Stimulated activated CD8-positive, alpha-beta memory T cell treated with anti-CD3 and anti-CD28 coated beads, Interleukin-15, amount 100 ng/mL, for 1 hour (primary cell): ENCODE measurements around the gene EXOSC3.
A peak's percentile ranks its signal among the peaks of the same experiment; 100 is the strongest.
"Not testable (repeated sequence)": the region's sequence is repeated elsewhere in the genome, so short reads cannot be mapped to it uniquely, and the experiment has no call there.

Experiments
- DNase-seq: peaks from one replicate; pipeline ENCODE4 v3.0.0-alpha.2; 2020; ENCODE audit warnings: low read depth

The EXOSC3 gene

DNA sequence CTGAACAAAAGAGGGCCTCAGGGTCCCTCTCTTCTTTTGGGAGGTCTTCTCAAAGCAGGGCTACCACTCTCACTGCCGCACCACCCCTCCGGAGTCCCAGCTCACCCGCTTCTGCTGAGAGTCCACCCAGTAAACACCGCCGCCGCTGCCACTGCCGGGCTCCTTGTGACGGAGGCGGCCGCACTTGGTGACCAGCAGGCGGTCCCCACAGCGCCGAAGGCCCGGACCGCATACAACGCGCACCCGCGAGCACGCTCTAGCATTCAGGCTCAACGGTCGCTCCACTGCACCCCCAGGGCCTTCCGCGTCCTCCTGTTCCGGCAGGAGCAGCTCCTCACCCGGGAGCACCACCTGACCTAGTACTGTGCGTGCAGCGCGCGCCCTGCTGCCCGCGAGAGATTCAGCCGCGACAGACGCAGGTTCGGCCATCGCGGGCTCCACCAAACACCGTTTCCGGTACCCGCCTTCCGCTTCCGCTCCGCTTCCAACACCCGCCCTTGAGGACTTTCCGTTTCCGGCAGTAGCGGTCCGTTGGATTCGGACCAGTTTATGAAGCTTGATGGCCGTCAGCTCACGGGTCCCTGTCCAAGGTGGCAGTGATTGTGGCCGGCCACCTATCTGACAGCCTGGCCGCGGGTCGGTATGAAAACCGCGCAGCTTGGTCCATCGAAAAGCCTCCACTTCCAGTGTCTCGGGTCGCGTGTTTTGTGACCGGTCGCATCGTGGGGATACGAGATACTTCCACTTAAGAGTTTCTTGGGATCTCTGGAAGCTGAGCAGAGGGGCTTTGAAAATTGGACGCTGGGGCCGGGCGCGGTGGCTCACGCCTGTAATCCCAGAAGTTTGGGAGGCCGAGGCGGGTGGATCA, at the start of gene EXOSC3:
Gene EXOSC3 (minus strand): TSS at position 449 of the 868 bp plus-strand sequence. CDS start 20 bp downstream, at position 429.
- peak; percentile 74 for DNase-seq

DNA sequence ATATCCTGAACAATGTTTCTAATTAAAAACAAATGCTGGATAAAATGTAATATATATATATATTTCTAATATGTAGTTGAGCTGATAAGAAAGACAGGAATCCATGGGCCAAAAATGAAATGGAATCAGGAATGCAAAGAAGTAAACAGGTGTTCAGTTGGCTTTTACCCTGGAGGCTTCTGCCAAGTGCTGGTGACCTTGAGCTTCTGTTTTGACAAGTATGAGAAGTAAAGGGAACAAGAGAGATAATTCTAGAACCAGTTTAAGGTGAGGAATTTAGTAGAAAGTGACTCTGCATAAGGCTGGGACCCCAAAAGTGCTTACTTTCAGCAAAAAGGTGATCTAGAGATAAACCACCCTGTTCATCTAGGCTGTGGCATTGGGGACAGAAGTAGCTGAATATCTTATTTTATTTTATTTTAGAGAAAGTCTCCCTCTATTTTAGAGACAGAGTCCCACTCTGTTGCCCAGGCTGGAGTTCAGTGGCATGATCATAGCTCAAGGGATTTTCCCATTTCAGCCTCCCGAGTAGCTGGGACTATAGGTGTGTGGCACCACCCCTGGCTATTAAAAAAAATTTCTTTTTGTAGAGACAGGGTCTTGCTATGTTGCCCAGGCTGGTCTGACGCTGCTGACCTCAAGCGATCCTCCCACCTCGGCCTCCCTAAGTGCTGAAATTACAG, 42.8 kb upstream of the EXOSC3 start:
- no peak for DNase-seq

DNA sequence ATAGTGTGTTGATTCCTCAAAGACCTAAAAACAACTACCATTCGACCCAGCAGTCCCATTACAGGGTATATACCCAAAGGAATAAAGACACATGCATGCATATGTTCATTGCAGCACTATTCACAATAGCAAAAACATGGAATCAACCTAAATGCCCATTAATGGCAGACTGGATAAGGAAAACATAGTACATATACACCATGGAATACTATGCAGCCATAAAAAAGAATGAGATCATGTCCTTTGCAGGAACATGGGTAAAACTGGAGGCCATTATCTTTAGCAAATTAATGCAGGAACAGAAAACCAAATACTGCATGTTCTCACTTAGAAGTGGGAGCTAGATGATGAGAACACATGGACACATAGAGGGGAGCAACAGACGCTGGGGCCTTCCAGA, 40.3 kb upstream of the EXOSC3 start:
- DNase-seq = not testable (repeated sequence)

GRCh38 chr9:37820142-37820541, 35.3 kb upstream of the EXOSC3 start:
- no peak for DNase-seq

DNA sequence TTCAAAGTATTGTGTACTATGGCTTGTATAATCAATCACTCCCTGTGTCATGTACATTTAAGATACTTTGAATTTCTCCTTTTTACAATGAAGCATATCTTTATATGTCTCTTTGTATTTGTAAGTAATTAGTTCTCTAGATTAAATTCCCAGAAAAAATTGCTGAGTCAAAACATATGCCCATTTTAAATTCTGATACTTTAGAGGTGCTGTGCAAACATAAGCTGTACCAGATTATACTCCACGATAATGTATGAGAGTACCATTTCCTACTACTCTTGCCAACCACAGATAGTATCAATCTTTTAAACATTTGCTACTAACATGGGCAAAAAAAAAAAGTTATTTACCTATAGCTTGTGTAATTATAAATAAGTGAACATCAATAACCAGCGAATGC, 34.0 kb upstream of the EXOSC3 start:
- DNase-seq = no peak

GRCh38 chr9:37812773-37813379, 28.0 kb upstream of the EXOSC3 start:
- DNase-seq = no peak

DNA sequence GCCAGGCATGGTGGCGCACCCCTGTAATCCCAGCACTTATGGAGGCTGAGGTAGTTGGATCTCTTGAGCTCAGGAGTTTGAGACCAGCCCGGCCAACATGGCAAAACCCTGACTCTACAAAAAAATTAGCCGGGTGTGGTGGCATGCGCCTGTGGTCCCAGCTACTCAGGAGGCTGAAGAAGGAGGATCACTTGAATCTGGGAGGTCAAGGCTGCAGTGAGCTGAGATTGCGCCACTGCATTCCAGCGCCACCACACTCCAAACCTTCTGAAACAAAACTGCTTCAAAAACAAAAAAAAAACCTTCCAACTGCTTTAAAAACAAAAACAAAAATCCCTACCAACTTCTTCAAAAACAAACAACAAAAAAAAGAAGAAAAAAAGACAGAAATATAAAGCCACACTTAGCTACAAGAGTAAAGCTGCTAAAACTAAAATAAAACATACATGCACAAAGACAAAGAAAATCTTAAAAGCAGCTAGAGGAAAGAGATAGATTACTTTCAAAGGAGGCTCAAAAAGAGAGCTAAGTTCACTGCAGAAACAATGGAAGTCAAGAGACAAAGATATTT, 27.1 kb upstream of the EXOSC3 start:
- no peak for DNase-seq

DNA sequence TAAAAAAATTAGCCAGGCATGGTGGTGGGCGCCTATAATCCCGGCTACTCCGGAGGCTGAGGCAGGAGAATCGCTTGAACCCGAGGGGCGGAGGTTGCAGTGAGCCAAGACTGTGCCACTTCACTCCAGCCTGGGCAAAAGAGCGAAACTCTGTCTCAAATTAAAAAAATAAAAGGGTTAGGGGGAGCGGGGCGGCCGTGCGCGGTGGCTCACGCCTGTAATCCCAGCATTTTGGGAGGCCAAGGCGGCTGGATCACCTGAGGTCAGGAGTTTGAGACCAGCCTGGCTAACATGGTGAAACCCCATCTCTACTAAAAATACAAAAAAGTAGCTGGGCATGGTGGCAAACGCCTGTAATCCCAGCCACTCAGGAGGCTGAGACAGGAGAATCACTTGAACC, 24.8 kb upstream of the EXOSC3 start:
- DNase-seq = not testable (repeated sequence)

- DNase-seq = no peak
Measured at GRCh38 chr9:37806271-37806670, 21.4 kb upstream of the EXOSC3 start.

DNA sequence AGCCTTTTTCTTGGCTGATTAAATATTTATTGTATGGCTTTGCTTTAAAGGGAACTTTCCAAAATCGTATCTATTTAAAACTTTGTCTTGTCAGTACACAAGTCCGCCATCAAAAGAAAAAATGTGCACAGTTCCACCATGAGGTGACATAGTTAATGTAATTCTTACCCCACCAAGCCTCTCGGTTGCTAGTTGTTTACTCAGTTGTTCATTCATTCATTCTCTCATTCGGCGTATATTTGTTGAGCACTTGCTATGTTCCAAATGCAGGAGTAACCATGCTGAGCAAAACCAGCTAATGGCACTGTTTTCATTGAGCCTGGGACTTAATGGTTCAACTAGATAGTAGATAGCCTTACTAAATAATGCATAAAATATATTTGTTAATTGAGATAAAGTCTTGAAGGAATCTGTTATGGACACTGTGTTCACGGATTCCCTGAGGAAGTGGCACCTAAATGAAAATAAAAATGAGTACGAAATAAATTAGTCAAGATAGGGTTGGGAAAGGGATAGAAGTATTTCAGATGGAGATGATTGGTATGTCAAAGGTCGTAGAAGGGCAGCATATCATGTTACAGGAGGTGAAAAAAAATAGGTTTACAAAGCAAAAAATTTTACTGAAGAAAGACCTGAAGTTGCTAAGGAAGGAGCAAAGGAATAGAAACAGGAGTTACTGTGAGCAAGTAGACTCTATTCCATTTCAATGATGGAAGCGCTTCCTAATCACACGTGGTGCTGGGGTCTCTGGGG, 17.3 kb upstream of the EXOSC3 start:
- no peak for DNase-seq

- DNase-seq = no peak
Measured at GRCh38 chr9:37801287-37801850, 16.5 kb upstream of the EXOSC3 start.

DNA sequence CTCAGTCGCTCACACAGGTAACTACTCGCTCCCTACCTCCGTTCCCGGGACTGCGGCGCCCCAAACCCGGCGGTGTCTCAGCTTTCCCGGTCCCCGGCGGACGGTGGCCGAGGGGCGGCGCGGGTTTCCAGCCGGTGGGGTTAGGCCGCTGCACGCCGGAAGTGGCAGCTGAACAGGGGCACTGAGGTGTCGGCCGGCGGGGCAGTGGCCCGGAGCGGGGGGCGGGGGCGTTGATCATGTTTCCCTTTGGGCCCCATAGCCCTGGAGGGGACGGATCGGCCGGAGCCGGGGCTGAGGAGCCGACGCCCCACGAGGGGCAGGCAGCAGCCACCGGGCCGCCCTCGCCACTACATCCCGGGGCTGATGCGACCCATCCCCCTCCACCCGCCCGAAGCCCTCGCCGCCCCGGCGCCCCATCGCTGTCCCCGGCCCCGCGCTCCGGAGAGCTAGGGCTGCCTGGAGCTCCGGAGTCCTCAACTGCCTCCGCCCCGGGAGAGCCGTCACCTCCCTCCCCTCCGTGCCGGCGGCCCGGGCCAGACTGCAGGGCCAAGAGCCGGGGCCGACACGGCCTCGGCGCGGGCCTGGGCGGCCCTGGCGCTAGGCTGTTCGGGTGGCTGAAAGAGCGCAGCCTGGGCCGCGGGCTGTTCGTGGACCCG, 15.9 kb upstream of the EXOSC3 start, which contains the start of gene DCAF10:
Gene DCAF10 (plus strand): TSS at position 167 of the 656 bp plus-strand sequence. CDS start 70 bp downstream, at position 237.
- DNase-seq = peak; percentile 78

GRCh38 chr9:37798677-37799076, 13.8 kb upstream of the EXOSC3 start:
- no peak for DNase-seq

DNA sequence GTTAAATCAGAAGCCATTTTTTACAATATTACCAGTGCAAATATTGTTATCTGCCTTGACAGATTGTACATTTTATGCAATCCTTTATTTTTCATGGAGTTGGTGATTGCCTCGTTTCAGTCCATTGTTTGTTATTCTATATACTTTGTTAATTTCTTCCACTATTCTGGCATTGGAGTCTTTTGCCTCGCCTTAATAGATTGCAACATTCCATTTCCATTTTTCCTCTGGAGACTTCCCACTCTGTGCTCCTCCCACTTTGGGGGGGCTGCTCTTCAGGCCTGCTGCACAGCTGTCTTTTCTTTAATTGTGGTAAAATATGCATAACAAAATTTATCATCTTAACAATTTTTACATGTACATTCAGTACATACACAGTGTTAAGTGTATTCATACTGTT, 11.4 kb upstream of the EXOSC3 start:
- no peak for DNase-seq

DNA sequence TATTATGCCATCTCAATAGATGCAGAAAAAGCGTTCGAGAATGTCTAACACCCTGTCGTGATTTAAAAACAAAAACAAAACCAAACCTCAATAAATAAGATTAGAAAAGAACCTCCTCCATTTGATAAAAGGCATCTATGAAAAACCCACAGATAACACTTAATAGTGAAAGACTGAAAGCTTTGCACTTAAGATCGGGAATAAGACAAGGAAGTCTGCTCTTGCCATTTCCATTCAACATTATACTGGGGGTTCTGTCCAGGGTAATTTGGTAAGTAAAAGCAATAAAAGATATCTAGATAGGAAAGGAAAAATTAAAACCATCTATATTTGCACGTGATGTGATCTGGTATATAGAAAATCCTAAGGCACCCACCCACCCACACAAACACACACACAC, 7.3 kb upstream of the EXOSC3 start:
- no peak for DNase-seq

DNA sequence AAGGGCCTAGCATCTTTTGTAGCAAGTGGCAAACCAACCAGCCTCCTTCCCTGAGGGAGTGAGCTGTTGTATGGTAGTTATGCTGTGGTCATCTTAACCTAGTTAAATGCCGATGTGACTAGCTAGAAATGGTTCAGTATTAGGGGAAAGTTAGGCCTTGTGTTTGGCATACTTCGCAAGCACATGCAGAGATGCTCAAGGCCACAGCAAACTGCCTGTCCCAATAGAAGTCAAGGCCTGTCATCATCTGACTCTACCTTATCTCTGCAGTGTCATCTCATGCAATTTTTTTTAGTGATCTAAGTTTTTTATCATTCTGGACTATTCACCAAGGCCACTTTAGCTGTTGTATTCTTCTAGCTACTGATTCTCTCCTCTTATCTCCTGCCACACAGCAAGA, 5.2 kb upstream of the EXOSC3 start:
- no peak for DNase-seq

DNA sequence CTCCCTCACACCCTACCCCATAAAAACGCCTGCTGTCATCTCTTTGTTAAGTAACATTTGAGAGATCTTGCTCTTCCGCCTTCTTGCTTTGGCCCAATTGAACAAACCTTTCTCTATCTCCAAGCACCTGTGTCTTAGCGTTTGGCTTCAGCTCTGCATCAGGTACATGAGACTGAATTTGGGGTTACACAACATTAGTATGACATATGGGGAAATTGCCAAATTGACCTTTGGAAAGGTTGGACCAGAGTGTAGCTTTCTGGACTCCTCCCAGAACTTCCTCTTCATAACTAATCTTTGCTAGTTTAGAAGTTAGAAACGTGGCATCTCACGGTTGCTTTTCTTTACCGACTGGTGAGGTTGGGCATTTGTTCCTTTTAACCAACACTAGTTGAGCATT, 3.5 kb upstream of the EXOSC3 start:
- no peak for DNase-seq

DNA sequence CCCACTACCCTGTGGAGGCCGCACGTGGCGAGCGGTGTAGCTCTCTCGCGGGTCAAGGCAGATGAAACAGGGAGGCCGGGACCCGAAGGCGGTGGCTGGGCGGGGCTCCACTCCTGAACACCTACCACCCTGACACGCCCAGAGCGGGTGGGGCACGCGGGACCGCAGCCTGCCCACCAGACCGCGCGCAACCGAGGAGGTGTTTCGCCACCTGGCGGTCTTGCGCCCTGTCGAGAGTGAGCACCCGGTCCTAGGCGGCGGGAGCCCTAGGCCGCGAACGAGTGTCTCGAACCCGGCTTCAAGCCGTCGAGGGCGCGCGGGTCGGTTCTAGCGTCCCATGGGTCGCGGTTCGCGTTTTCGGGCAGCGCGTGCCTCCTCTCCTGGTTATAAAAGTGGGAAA, 2.2 kb upstream of the EXOSC3 start:
- DNase-seq = no peak

DNA sequence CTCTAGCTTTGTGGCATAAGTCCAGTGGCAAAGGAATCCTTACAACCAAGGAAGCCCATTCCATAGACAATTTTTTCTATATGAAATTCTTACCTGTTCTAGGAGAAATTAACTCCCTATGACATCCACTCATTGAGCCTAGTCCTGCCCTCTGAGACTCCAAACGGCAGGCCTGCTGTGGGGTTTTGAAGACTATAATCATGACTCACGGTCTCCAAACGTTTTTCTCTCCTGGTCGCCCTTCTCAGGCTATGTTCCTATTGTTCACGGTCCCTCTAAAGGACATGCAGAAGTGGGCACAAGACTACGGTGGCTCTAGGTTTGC, 611 bp downstream of the EXOSC3 start:
- DNase-seq = no peak

GRCh38 chr9:37778534-37778933, 6.3 kb downstream of the EXOSC3 start:
- DNase-seq = no peak

DNA sequence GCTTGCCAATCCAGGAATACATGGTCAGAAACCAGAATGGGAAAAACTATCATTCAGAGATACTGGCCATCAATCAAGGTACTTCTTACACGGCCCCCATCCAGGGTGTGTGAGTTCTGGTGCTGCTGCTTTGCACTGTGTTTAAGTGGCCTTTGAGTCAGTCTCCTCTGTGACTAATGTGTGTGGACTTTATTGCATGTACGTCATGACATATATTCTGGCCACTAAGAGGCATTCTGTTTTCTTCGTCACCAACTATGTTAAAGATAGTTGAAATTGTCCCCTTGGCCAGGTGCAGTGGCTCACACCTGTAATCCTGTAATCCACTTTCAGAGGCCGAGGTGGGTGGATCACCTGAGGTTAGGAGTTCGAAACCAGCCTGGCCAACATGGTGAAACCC, 8.5 kb downstream of the EXOSC3 start:
- DNase-seq = no peak
